ENCODE data around the gene USP33. TPM values are rescaled to one million over a fixed set of nuclear protein-coding genes. Genes with fewer than 3 reads are reported as not detected.

USP33 gene
- total and polyA plus RNA-seq, 2 of the 8 experiments (the other 6 are each of a cell fraction or from before 2014, with no cell fraction given): 20.0 to 55.5 TPM

- CTCF ChIA-PET (ENCODE audit: partially characterized antibody): interaction anchor here (1.1 kb wide), 1 partner anchor 97 kb away, joined by 3 read pairs; no protein-coding TSS in a partner anchor
Observed at GRCh38 chr1:77803371-77803770, 43.7 kb upstream of the USP33 start.

More at GRCh38 chr1:77803371-77803770, 43.7 kb upstream of the USP33 start:
- Histone ChIP-seq H3K36me3 (ENCODE audit: control insufficient read depth in 2 of 4, insufficient read depth in 4 of 4, low read length in 3 of 4) (peaks cover 0 to 5% (median under 1%) of the 10 kb centered on the region in 4 experiments; a peak in 4 of 8 replicates), H4K5ac (ENCODE audit: insufficient read length, low read depth, low read length) (no peak overlapping the region), H4K91ac (replicated peaks; ENCODE audit: insufficient read length, low read length) (no peak overlapping the region), H2BK120ac (replicated peaks; ENCODE audit: low read depth, low read length) (no peak overlapping the region), H3K79me1 (ENCODE audit: low read depth, low read length) (no peaks in the 10 kb centered on the region), H3K4me1 (replicated peaks in 1 of 4; ENCODE audit: control insufficient read depth in 3 of 4, insufficient read depth in 4 of 4, low read length in 3 of 4) (no peaks in the 10 kb centered on the region), H3K9me3 (ENCODE audit: insufficient read depth in 2 of 2, low read depth in 1 of 2, low read length in 1 of 2) (no peaks in the 10 kb centered on the region), H3K4ac (replicated peaks; ENCODE audit: insufficient read length, low read depth, low read length) (no peak overlapping the region), H3K23ac (ENCODE audit: insufficient read length) (no peak overlapping the region), H3K79me2 (ENCODE audit: control insufficient read depth in 1 of 2, insufficient read depth in 2 of 2, low read length in 2 of 2) (no peaks in the 10 kb centered on the region), H2AK5ac (ENCODE audit: low read depth, low read length) (no peak overlapping the region), H3K4me3 (ENCODE audit: extremely low read depth in 1 of 4, insufficient read depth in 2 of 4, low read depth in 3 of 4, low read length in 4 of 4) (no peak overlapping the region), H2AFZ (ENCODE audit: low read length) (no peak overlapping the region), H2BK5ac (ENCODE audit: low read depth, low read length) (no peak overlapping the region), H3K56ac (replicated peaks; ENCODE audit: insufficient read length, low read depth, low read length) (no peak overlapping the region), H3K18ac (ENCODE audit: extremely low read depth, low read length) (no peak overlapping the region), H3K27me3 (replicated peaks in 1 of 4; ENCODE audit: control insufficient read depth in 3 of 4, extremely low read depth in 1 of 4, insufficient read depth in 3 of 4, low read length in 3 of 4) (no peaks in the 10 kb centered on the region), H3K14ac (ENCODE audit: insufficient read length) (no peak overlapping the region), H3K23me2 (ENCODE audit: low read depth, low read length) (no peaks in the 10 kb centered on the region), H4K8ac (ENCODE audit: extremely low read depth, insufficient read depth, low read length) (no peak overlapping the region), H3K27ac (ENCODE audit: low read depth, low read length) (no peak overlapping the region), H3K9ac (replicated peaks in 1 of 4; ENCODE audit: extremely low read depth in 1 of 4, low read depth in 3 of 4, low read length in 3 of 4) (no peak overlapping the region), H3K4me2 (ENCODE audit: insufficient read depth in 1 of 2, low read depth in 2 of 2, low read length in 2 of 2) (no peak overlapping the region), H2BK15ac (ENCODE audit: low read length) (no peak overlapping the region), H2BK20ac (ENCODE audit: low read length) (no peak overlapping the region), H2BK12ac (ENCODE audit: low read depth, low read length) (no peak overlapping the region), H4K20me1 (replicated peaks in 1 of 2; ENCODE audit: control insufficient read depth in 1 of 2, insufficient read depth in 2 of 2, low read length in 2 of 2) (peaks cover 0 to 2% of the 10 kb centered on the region in 2 experiments)
- DNase-seq (ENCODE audit: low read depth in 1 of 2, low spot score in 2 of 2) (no peak), FAIRE-seq (no peak)
- POLR2A ChIA-PET (ENCODE audit: partially characterized antibody): no interaction called here
- 67 to 100% methylated on average over 1 to 2 of the region's 2 CpGs for WGBS, 2 experiments (ENCODE audit: extremely low coverage in 1 of 2, insufficient coverage in 1 of 2, insufficient read length in 1 of 2, insufficient replicate concordance in 2 of 2, low coverage in 1 of 2, low lambda C conversion rate in 2 of 2, missing lambda C conversion rate in 1 of 2)
- TF ChIP-seq E2F6 (IDR thresholded peaks at IDR 0.05) (no peak), EGR1 (IDR thresholded peaks at IDR 0.05; ENCODE audit: borderline replicate concordance, low read depth, low read length) (no peak), USF2 (IDR thresholded peaks at IDR 0.05; ENCODE audit: low read length) (no peak), RNF2 (IDR thresholded peaks at IDR 0.05; ENCODE audit: borderline replicate concordance, low read depth, low read length, missing control alignments, poor library complexity, severe bottlenecking) (no peak), CBX8 (IDR thresholded peaks at IDR 0.05; ENCODE audit: borderline replicate concordance, low read depth, low read length) (no peak), ATF3 (IDR thresholded peaks at IDR 0.05; ENCODE audit: insufficient read depth, low read depth, low read length) (no peak), HDAC6 (IDR thresholded peaks at IDR 0.05; ENCODE audit: low read depth, low read length) (no peak), TEAD4 (IDR thresholded peaks at IDR 0.05; ENCODE audit: low read depth, low read length) (no peak), ZNF274 (IDR thresholded peaks at IDR 0.05; ENCODE audit: borderline replicate concordance, extremely low read depth, low read length) (no peak), POLR2AphosphoS5 (IDR thresholded peaks at IDR 0.05; ENCODE audit: low read depth, low read length) (no peak), SAP30 (IDR thresholded peaks at IDR 0.05; ENCODE audit: insufficient read depth, insufficient replicate concordance, low read length) (no peak)

Data from H1 (cell line).